HG02588 (cell line): ENCODE data around the gene UPF3B.
A peak's percentile ranks its signal among the peaks of the same experiment; 100 is the strongest.
"Not testable (repeated sequence)": the region's sequence is repeated elsewhere in the genome, so short reads cannot be mapped to it uniquely, and the experiment has no call there.

Experiments
- ATAC-seq: cut with Tn5 transposase; IDR thresholded peaks from one replicate; pipeline ENCODE4 v1.9.1; 2021; ENCODE audit warnings: mild to moderate bottlenecking, moderate library complexity; ENCODE audit not compliant: unreplicated experiment

UPF3B gene, protein sequence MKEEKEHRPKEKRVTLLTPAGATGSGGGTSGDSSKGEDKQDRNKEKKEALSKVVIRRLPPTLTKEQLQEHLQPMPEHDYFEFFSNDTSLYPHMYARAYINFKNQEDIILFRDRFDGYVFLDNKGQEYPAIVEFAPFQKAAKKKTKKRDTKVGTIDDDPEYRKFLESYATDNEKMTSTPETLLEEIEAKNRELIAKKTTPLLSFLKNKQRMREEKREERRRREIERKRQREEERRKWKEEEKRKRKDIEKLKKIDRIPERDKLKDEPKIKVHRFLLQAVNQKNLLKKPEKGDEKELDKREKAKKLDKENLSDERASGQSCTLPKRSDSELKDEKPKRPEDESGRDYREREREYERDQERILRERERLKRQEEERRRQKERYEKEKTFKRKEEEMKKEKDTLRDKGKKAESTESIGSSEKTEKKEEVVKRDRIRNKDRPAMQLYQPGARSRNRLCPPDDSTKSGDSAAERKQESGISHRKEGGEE

DNA sequence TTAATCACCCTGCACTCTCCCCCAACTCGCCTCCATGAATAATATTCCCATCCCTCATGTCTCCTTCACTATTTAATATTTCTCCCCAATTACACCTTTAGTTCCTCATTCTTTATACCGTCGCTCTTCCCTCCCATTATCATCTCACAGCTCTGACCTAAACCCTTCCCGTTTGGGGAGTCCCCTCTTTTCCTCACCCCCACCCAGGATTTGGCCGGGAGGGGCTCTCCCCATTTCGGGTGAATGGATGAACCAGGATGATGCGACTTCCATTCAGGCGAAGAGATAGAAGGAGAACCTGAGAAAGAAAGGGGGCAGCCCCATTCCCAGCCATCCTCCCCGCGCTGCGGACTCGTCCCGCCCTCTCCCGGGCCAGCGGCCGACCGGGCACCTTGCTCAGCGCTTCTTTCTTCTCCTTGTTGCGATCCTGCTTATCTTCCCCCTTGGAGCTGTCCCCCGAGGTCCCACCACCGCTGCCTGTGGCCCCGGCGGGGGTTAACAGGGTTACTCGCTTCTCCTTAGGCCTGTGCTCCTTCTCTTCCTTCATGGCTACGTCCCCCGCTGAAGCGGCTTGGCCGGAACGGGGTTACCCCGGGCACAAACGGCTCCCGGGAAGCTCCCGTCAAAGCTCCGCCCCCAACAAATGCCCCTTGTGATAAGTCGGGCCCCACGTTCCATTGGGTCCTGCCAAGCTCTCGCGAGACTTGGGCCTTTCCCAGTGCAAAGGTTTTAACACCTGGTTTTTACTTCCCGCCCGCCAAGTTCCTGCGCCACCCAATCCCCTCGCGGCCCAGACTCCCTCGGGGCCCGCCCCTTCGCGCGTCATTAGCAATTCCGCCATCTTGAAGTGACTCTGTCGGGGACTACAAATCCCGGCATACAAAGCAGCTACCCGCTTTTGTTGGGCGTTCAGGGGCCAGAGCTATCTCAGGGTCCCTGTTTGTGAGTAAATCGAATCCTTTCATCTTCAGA, at the start of gene UPF3B:
Gene UPF3B (minus strand): TSS at position 582 of the 972 bp plus-strand sequence. CDS start 35 bp downstream, at position 547.
- ATAC-seq, result peak; percentile 96

DNA sequence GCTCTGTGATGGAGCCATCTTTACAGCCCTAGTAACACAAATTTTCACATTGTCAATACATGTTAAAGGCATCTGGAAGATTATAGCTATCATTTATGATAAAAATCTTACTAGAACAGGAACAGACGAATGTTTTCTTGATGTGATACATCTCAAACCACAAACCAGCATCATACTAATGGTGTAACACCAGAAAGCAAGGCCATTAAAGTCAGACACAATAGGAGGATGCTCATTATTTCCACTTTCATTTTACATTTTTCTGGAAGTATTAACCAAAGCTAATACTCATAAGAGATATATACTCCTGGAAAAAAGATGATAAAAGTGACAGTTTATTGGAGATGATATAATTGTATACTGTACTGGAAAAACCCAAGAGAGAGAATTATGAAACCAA, 48.2 kb upstream of the UPF3B start:
- ATAC-seq, result no peak

DNA sequence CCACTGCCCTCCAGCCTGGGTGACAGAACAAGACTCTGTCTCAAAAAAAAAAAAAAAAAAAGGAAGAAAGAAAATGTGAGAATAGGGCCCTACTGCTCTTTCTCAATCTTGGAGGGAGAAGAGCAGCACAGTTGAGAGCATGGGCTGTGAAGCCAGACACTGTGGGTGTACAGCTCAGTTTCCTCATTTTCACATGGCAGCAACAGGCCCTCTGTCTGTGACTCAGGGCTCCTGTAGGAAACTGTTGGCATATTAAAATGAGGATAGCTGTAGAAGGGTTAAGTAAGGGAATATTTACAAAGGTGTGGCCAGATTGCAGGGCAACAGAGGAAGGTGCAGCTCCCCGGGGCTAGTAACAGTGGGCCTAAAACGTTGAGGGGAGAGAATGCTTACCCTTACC, 46.4 kb upstream of the UPF3B start:
- ATAC-seq, result no peak

DNA sequence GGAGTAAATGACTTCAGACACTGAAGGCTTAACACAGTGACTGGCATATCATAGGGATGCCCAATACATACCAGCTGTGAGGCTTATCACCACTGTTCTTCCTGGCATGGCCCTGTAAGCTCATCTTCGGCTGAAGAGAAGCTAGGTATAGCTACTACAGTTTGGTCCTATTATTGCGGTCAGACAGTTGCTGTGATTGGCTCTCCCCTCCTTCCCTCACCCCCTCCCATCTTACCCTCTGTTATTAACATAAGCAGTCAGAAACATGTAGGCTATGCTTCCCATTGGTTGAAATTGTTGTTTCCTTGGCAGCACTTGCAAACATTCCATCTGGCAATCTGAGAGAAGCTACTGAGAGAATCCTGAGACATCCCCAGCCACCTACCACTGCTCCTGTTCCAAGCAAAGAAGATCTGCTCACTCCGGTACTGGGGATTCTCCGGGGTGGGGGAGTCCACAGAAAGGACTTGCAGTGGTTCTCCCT, 43.1 kb upstream of the UPF3B start, which contains the start of gene AKAP14:
Gene AKAP14 (plus strand): TSS at position 51 of the 484 bp plus-strand sequence. CDS start 7,331 bp downstream, outside the sequence.
- no peak for ATAC-seq

DNA sequence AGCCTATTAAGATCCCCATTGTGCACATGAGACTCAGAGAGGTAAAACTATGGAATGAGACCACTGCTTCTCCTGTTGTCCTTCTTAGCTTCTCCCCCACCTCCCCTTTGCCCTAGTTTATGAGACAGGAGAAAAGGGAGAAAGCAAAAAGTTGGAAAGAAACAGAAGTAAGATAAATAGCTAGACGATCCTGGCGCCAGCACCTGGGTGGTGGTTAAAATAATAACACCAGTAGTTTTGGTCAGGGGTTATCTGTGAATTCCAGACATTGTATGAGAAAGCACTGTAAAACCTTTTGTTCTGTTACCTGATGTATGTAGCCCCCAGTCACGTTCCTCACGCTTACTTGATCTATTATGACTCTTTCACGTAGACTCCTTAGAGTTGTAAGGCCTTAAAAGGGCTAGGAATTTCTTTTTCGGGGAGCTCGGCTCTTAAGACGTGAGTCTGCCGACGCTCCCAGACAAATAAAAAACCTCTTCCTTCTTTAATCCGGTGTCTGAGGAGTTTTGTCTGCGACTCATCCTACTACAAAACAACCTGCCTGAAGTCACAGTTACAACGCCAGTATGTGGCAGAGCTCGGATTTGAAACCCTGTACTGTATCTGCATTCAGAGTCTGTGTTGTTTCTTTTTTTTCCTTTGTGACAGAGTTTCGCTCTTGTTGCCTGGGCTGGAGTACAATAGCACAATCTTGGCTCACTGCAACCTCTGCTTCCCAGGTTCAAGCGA, 39.4 kb upstream of the UPF3B start:
- ATAC-seq, result not testable (repeated sequence)

DNA sequence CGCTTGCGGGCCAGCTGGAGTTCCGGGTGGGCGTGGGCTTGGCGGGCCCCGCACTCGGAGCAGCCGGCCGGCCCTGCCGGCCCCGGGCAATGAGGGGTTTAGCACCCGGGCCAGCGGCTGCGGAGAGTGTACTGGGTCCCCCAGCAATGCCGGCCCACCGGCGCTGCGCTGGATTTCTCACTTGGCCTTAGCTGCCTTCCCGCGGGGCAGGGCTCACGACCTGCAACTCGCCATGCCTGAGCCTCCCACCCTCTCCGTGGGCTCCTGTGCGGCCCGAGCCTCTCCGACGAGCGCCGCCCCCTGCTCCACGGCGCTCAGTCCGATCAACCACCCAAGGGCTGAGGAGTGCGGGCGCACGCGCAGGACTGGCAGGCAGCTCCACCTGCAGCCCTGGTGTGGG, 37.9 kb upstream of the UPF3B start:
- not testable (repeated sequence) for ATAC-seq

DNA sequence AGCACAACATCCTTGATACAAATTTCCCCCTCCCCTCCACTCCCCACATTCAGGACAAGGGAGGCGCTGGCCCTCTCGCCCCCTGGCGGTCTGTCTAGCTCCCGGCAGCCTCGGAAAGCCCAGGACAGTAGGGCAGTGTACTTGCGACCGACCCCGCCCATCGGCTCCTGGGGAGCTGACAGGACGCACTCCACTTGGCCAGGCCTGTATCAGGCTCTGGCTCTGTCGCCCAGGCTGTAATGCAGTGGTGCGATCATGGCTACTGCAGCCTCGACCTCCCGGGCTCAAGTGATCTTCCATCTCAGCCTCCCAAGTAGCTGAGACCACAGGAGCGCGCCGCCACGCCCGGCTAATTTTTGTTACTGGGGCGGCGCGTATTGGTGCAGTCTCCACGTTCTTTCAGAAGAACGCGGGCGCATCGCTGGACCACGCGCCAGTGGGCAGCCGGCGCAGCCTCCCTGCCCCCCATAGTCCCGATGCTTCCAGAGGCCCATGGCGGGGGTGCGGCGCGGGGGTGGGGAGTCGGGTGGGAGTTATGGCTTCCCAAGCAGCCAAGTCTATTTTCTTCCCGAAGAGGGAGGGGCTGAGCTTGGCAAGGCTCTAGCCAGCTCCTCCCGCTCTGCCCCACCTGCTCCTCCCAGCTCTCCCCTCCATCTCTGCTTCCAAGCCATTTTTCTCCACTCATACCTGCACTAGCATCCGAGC, 35.1 kb upstream of the UPF3B start:
- peak; percentile 80 for ATAC-seq

DNA sequence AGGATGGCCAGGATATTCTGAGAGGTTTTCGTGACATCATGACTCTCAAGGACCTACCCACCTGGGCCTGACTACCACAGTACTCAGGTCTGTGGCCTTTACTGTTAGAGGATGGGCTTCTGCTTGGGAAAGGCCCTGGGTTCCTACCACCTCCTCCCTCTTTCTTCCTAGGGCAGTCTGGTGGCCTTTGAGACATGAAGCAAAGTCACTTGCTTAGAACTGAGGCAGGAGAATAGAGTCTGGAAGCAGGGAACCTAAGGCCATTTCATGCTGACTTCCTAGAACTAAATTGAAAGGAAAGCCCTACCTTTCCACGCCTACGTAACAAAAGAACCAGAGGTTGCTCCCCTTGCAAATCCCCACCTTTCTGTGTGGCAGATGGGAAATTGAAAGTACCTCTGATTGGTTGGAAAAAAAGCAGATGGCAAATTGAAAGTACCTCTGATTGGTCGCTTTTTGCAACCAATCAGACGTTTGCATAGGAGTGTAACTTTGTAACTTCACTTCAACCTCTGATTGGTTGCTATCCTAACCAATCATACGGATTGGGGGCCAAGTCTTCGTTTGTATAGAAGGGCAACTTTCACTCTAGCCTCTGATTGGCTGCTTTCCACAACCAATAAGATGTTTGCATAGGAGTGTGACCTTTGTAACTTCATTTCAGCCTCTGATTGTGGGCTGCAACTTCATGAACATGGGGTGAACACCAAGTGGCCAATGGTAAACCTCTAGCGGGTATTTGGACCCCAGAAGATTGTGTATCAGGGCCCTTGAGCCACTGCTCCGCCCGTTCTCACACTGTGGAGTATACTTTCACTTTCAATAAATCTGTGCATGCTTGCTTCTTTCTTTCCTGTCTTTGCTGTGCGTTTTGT, 33.0 kb upstream of the UPF3B start:
- no peak for ATAC-seq

DNA sequence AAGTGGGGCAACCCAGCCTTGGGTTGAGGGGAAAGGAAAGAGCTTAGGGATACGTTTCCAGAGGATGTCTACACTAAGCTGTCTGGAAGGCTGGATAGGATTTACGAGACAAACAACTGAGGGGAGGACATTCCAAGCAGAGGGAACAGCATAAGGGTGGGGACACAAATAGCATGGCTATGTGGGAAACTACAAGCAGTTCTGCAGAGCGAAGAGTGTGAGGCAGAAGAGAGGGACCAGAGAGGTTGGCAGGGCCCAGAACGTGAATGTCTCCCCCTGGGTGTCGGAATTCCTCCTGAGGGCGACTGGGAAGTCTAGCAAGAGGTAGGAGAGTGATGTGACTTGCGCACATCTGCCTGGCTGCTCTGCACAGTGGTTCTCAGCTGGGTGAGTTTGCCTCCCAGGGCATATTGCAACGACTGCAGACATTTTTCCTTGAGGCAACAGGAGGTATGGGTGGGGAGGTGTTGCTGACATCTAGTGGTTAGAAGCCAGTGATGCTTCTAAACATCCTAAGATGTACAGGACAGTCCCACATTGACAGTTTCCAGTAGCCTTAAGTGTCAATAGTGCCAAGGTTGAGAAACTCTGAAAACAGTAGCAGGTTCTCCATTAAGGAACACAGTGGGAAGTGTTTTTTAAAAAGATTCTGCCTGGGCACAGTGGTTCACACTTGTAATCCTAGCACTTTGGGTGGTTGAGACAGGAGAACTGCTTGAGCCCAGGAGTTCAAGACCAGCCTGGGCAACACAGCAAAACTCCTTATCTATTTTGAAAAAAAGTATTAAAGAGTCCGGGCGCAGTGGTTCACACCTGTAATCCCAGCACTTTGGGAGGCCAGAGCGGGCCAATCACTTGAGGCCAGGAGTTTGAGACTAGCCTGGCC, 28.0 kb upstream of the UPF3B start:
- ATAC-seq, result peak; percentile 79

DNA sequence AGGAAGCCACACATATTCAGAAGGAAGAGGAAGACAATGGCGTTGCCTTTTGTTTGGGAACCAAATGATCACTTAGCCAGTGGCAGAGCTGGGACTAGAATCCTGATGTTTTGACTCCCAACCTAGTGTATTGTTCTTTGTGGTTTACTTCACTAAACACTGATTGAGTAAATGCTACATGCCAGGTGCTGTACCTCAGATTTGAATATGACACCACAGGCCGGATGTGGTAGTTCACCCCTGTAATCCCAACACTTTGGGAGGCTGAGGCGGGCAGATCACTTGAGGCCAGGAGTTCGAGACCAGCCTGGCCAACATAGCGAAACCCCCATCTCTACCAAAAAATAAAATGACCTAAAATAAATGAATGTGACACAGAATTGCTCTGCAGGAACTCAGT, 27.3 kb upstream of the UPF3B start:
- no peak for ATAC-seq

DNA sequence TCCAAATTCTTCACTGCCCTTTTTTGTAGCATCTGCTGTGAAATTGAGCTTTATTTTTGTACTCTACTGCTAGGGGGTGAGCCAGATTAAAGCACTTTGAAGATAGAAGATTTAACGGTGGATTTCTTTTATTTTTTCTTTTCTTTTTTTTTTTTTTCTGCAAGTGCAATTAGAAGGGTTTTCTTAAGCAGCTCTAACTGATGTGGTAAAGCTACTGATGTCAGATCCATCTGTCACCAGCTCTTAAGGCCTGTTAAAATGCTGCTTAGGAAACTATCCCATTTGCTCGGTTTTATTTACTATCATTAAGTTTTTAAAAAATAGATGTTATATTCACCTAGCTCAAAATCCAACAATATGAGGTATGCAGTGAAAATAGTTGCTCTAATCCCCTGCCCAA, 26.0 kb upstream of the UPF3B start:
- no peak for ATAC-seq

DNA sequence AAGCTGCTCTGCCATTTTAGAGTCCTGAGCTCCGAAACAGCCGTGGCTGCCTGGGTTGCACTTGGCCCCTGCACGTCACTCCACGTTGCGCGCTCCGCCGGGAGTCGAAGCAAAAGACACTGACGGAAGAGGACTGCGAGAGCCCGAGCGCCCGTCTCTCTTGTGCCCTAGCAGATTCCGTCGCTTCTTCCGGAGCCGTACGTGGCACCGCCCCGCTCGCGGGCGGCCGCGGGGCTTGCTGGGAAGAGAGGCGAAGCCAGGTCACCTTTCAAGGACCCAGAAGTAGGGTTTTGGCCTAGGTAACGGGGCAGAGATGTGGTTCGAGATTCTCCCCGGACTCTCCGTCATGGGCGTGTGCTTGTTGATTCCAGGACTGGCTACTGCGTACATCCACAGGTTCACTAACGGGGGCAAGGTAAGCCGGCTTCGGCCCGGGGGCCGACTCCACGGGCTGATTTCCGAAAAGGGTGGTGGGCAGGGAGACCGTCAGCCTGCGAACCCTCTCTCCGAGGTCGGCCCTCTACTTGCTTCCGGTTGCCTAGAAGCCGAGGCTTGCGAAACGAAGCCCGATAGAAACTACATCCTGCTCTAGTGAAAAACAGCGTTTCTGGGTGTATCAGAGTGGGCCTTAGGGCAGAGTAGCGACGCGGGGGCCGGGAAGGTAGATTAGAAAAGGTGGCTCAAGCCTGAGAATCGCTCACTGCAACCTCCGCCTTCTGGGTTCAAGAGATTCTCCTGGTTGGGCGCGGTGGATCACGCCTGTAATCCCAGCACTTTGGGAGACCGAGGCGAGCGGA, 19.0 kb upstream of the UPF3B start, which contains the start of the genes NDUFA1 and RNF113A:
Gene NDUFA1 (plus strand): TSS at position 234 of the 797 bp plus-strand sequence. CDS start 80 bp downstream, at position 314.
Gene RNF113A (minus strand): TSS at position 135 of the 797 bp plus-strand sequence. CDS start 120 bp downstream, at position 15.
- ATAC-seq, result peak; percentile 90

DNA sequence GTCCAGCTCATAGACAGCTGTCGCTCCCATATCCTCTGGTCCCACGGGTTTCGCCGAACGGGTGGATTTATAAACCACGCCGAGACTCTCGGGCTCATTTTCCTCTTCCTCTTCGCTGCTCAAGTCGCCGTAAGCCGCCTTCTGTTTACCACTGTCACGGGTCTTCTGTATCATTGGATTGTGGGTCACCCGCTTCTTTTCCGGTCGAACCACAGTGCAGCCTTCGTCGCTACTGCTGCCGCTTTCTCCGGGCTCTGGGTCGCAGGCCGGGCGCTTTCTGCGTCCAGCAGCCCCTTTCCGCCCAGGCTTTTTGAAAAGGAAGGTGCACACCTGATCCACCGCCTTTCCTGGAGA, 18.5 kb upstream of the UPF3B start:
- ATAC-seq, result peak; percentile 31

DNA sequence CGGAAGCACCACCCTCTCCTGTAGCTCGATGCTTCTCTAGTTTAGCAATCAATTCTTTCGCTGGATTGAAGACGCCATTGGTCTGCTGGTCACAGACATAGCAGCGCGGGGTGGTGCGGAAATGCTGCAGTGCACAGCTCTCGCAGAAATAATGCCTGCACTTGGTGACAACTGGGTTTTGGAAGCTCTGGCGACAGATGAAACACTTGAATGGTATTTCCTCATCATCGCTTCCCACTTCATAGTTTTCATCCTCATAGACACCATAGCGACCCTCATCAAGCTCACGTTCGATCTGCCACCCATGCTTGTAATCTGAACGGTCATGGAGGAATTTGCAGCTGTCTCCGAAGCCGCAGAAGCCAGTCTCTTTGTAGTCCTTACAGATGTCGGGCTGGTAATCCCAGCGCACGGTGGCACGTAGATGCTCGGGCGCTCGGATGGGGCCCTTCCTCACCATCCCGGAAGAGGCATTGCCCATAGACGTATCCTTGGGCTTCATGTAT, 17.9 kb upstream of the UPF3B start:
- ATAC-seq, result peak; percentile 12

DNA sequence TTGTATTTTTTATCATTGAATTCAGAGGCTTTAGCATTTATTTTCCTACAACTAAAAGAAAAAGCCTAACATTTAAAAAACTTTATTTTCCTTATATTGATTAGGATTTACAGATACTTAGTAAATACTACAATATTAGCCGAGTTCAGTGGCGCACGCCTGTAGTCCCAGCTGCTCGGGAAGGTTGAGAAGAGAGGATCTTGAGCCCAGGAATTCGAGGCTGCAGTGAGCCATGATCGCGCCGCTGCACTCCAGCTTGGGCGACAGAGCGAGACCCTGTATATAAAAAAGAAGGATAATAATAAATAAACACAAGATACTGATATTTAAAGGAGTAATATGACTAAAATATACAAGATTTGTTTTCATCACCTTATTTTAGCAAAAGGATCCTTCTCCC, 681 bp upstream of the UPF3B start:
- ATAC-seq, result no peak

DNA sequence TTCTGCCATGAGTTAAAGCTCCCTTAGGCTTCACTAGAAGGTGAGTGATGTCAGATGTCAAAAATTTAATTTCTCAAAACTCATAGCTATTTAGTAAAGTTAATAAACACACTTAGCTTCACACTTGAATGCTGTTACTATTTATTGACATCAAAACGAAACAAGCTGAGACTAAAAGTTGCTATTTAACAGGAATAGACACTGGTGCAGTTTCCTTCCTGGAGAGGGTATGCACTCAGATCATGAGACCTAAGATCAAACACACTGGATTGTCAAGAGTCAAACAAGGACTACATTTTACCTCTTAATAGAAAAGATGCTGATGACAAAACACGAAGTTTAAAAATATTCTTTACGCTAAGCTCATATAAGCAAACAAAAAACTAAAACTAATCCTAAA, 18.9 kb downstream of the UPF3B start:
- no peak for ATAC-seq

DNA sequence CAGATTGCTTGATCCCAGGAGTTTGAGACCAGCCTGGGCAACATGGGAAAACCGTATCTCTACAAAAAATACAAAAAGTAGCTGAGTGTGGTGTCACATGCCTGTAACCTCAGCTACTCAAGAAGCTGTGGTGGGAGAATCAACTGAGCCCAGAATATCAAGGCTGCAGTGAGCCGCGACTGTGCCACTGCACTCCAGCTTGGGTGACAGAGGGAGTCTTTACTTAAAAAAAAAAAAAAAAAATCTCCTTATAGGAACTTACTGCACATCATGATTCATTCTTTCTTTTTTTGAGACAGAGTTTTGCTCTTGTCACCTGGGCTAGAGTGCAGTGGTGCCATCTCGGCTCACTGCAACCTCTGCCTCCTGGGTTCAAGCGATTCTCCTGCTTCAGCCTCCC, 24.3 kb downstream of the UPF3B start:
- ATAC-seq, result no peak
